Breast epithelium (tissue), 4 donors: Measurements from ENCODE around the gene CST3. TPM values are rescaled to one million over a fixed set of nuclear protein-coding genes. Genes with fewer than 3 reads are reported as not detected.
A peak's percentile ranks its signal among the peaks of the same experiment; 100 is the strongest.

Experiments used
- DNase-seq, 2 donors: peaks; one replicate each; pipeline ENCODE4 v3.0.0-alpha.2; 2019; ENCODE audit warnings: low spot score in 2 of 2
- H3K27ac ChIP-seq, 2 donors: fragments of 200-600 bp; sonication (generic) in 1 of 2; one replicate each; pipeline ENCODE4 v1.5.1; 2016 to 2019; ENCODE audit warnings: mild to moderate bottlenecking in 1 of 2
- H3K27me3 ChIP-seq, 2 donors: fragments of 200-600 bp; sonication (generic) in 1 of 2; one replicate each; pipeline versions ENCODE4 v1.5.1 to v1.6.0; 2017 to 2019; ENCODE audit warnings: control low read depth in 1 of 2, mild to moderate bottlenecking in 1 of 2
- H3K36me3 ChIP-seq: fragments of 200-600 bp; one replicate; pipeline ENCODE4 v1.5.1; 2019
- H3K4me1 ChIP-seq, 2 donors: fragments of 200-600 bp; sonication (generic); one replicate each; pipeline ENCODE4 v1.5.1; 2016 to 2019; ENCODE audit warnings: control low read depth in 1 of 2
- H3K4me3 ChIP-seq, 3 donors: fragments of 200-600 bp; sonication (generic); 1 replicate in 2 of 3; 2 replicates in 1 of 3; pipeline ENCODE4 v1.5.1; 2016 to 2019; ENCODE audit warnings: mild to moderate bottlenecking in 3 of 3, moderate library complexity in 2 of 3
- H3K9me3 ChIP-seq, 2 donors: fragments of 200-600 bp; sonication (generic) in 1 of 2; one replicate each; pipeline ENCODE4 v1.5.1; 2016 to 2019; ENCODE audit warnings: control low read depth in 1 of 2
- CTCF ChIP-seq, 3 donors: fragments of 450-650 bp; IDR thresholded peaks; one replicate each; pipeline ENCODE4 v1.5.1; 2016 to 2017; ENCODE audit warnings: antibody characterized with exemption in 3 of 3, mild to moderate bottlenecking in 3 of 3, moderate library complexity in 3 of 3
- POLR2A ChIP-seq: fragments of 450-650 bp; IDR thresholded peaks from one replicate; pipeline ENCODE4 v1.6.1; 2016; ENCODE audit warnings: antibody characterized with exemption, mild to moderate bottlenecking, moderate library complexity
- POLR2AphosphoS5 ChIP-seq, 3 donors: sonication (generic); formaldehyde crosslinking; IDR thresholded peaks; one replicate each; pipeline ENCODE4 v1.6.1; 2017; ENCODE audit warnings: antibody characterized with exemption in 3 of 3
- intact Hi-C: fragments of 100-400 bp; cut with DNase I; formaldehyde crosslinking; loops from one replicate; pipeline ENCODE4 v1.15.1; 2023; ENCODE audit warnings: low total_unique reads
- total RNA-seq, 3 donors: library from RNA; depleted of rRNA; stranded (reverse); fragments of >200 nt; gene quantifications; one replicate each; pipeline ENCODE4 v1.1.0, GENCODE V29; 2016

Gene CST3
- total RNA-seq, 3 donors from 2014 or later, result 498 to 1,982 (median 699) TPM

GRCh38 chr20:23634985-23635767, 2.6 kb downstream of the CST3 start:
- no peaks in the 10 kb centered on the region for H3K9me3 ChIP-seq
- no peaks in the 10 kb centered on the region for H3K36me3 ChIP-seq
- H3K27ac ChIP-seq, result peak overlapping the region in 1 of 2 donors; percentile 70
- TF ChIP-seq POLR2A, result no peak
- no peak for TF ChIP-seq CTCF (IDR thresholded peaks at IDR 0.05)
- TF ChIP-seq POLR2AphosphoS5 (IDR thresholded peaks at IDR 0.05), result peak; percentile 73 to 87 (median 85)
- intact Hi-C loops, result no loop called here
- peak overlapping the region; percentile 27 to 86 (median 84) for H3K4me3 ChIP-seq
- H3K27me3 ChIP-seq, result no peaks in the 10 kb centered on the region
- H3K4me1 ChIP-seq, result peaks cover 7 to 13% of the 10 kb centered on the region in 2 donors
- peak; percentile 66 to 96 for DNase-seq

GRCh38 chr20:23634044-23634801, 3.5 kb downstream of the CST3 start:
- intact Hi-C loops, result no loop called here
- Histone ChIP-seq H3K4me1 (peaks cover 7 to 13% of the 10 kb centered on the region in 2 donors), H3K9me3 (no peaks in the 10 kb centered on the region), H3K4me3 (peak overlapping the region in 2 of 3 donors; percentile 84 to 86), H3K27me3 (no peaks in the 10 kb centered on the region), H3K36me3 (no peaks in the 10 kb centered on the region), H3K27ac (peak overlapping the region; percentile 10 to 70)
- TF ChIP-seq POLR2A, result no peak
- TF ChIP-seq POLR2AphosphoS5 (IDR thresholded peaks at IDR 0.05), result no peak
- TF ChIP-seq CTCF (IDR thresholded peaks at IDR 0.05), result no peak
- DNase-seq, result no peak

GRCh38 chr20:23632711-23633573, 4.8 kb downstream of the CST3 start:
- intact Hi-C loops, result no loop called here
- Histone ChIP-seq H3K27ac (peak overlapping the region in 1 of 2 donors; percentile 9), H3K4me3 (no peak overlapping the region), H3K9me3 (no peaks in the 10 kb centered on the region), H3K4me1 (peaks cover 7 to 13% of the 10 kb centered on the region in 2 donors), H3K27me3 (no peaks in the 10 kb centered on the region), H3K36me3 (no peaks in the 10 kb centered on the region)
- no peak for DNase-seq
- no peak for TF ChIP-seq CTCF (IDR thresholded peaks at IDR 0.05)
- TF ChIP-seq POLR2AphosphoS5 (IDR thresholded peaks at IDR 0.05), result no peak
- no peak for TF ChIP-seq POLR2A

GRCh38 chr20:23631981-23632710, 5.6 kb downstream of the CST3 start:
- Histone ChIP-seq H3K4me3 (no peak overlapping the region), H3K9me3 (no peaks in the 10 kb centered on the region), H3K36me3 (no peaks in the 10 kb centered on the region), H3K27ac (peak overlapping the region in 1 of 2 donors; percentile 9), H3K4me1 (peaks cover 7 to 13% of the 10 kb centered on the region in 2 donors), H3K27me3 (no peaks in the 10 kb centered on the region)
- no peak for DNase-seq
- TF ChIP-seq CTCF (IDR thresholded peaks at IDR 0.05) (no peak), POLR2A (no peak), POLR2AphosphoS5 (IDR thresholded peaks at IDR 0.05) (no peak)
- intact Hi-C loops, result no loop called here
